Endothelial cell of umbilical vein (primary cell): ENCODE measurements around the gene PLOD2. TPM values are rescaled to one million over a fixed set of nuclear protein-coding genes. Genes with fewer than 3 reads are reported as not detected.

Source experiments
- BruUV-seq: library from RNA; stranded (reverse); fragments of 400-500 nt; replicated peaks from 2 replicates; lab custom pipeline; 2021; lab: Mats Ljungman, UMichigan
- CTCF ChIA-PET: fragments of 300-600, 350-600 bp; sonication (Branson Sonifier 250); formaldehyde crosslinking; loops from one replicate; lab custom pipeline; 2021; ENCODE audit warnings: antibody characterized with exemption, inconsistent platforms; lab: Charles Lee
- POLR2A ChIA-PET: fragments of 300-600, 350-600 bp; sonication (Branson Sonifier 250); formaldehyde crosslinking; loops from one replicate; lab custom pipeline; 2021; ENCODE audit warnings: antibody characterized with exemption, inconsistent platforms; lab: Charles Lee
- DNase-seq: peaks from one replicate; pipeline ENCODE4 v3.0.0-alpha.2; 2011; ENCODE audit warnings: low read depth, low spot score
- FAIRE-seq: peaks from 2 replicates; lab custom pipeline; 2011; peaks lifted over from hg19 to GRCh38; lab: Jason Lieb, UNC
- H2AFZ ChIP-seq: 2 replicates; pipeline ENCODE4 v1.6.0; 2012; ENCODE audit warnings: low read depth, low read length, control low read depth, inconsistent platforms
- H3K27ac ChIP-seq: 2 replicates; pipeline ENCODE4 v1.5.1; 2011; ENCODE audit warnings: low read depth, mild to moderate bottlenecking, control low read depth, low read length, moderate library complexity; ENCODE audit not compliant: insufficient read depth
- H3K27me3 ChIP-seq, 2 experiments: 2 replicates each; pipeline versions ENCODE4 v1.6.0 to v1.6.1; 2011; ENCODE audit warnings: low read length in 2 of 2, mixed read lengths in 1 of 2; ENCODE audit not compliant: control insufficient read depth in 2 of 2, insufficient read depth in 2 of 2
- H3K36me3 ChIP-seq, 2 experiments: 2 replicates in 1 of 2; 3 replicates in 1 of 2; pipeline ENCODE4 v1.5.1; 2011; ENCODE audit warnings: low read length in 2 of 2, mild to moderate bottlenecking in 1 of 2, moderate library complexity in 1 of 2; ENCODE audit not compliant: control insufficient read depth in 2 of 2, insufficient read depth in 2 of 2; ENCODE audit errors: extremely low read depth in 1 of 2
- H3K4me1 ChIP-seq: 3 replicates; pipeline ENCODE4 v1.5.1; 2011; ENCODE audit warnings: mild to moderate bottlenecking, low read length; ENCODE audit not compliant: control insufficient read depth, insufficient read depth; ENCODE audit errors: extremely low read depth
- H3K4me2 ChIP-seq: 2 replicates; pipeline ENCODE4 v1.6.1; 2011; ENCODE audit warnings: low read length, control low read depth, mixed read lengths; ENCODE audit not compliant: insufficient read depth
- H3K4me3 ChIP-seq, 3 experiments: fragments of 200-600 bp in 1 of 3; sonication (generic), shearing (Covaris generic) in 1 of 3; replicated peaks in 1 of 3; 2 replicates each; pipeline ENCODE4 v1.5.1; 2011 to 2016; ENCODE audit warnings: control low read depth in 3 of 3, low read length in 3 of 3, mild to moderate bottlenecking in 2 of 3, inconsistent platforms in 1 of 3, low read depth in 1 of 3, moderate library complexity in 1 of 3; ENCODE audit not compliant: insufficient read depth in 1 of 3
- H3K79me2 ChIP-seq: 2 replicates; pipeline ENCODE4 v1.6.0; 2012; ENCODE audit warnings: low read length, inconsistent platforms; ENCODE audit not compliant: control insufficient read depth, insufficient read depth
- H3K9ac ChIP-seq: replicated peaks from 2 replicates; pipeline ENCODE3; 2011; ENCODE audit warnings: low read length, control low read depth; ENCODE audit not compliant: insufficient read depth; ENCODE audit errors: extremely low read depth
- H3K9me1 ChIP-seq: replicated peaks from 3 replicates; pipeline ENCODE4 v1.6.0; 2011; ENCODE audit warnings: mild to moderate bottlenecking, low read length; ENCODE audit not compliant: control insufficient read depth, insufficient read depth; ENCODE audit errors: extremely low read depth
- H3K9me3 ChIP-seq: replicated peaks from 2 replicates; pipeline ENCODE4 v1.5.1; 2012; ENCODE audit warnings: low read length, inconsistent platforms; ENCODE audit not compliant: control insufficient read depth, insufficient read depth
- H4K20me1 ChIP-seq: replicated peaks from 2 replicates; pipeline ENCODE3; 2011; ENCODE audit warnings: mild to moderate bottlenecking, low read length; ENCODE audit not compliant: control insufficient read depth, insufficient read depth; ENCODE audit errors: extremely low read depth
- EZH2 ChIP-seq: IDR thresholded peaks from 2 replicates; pipeline ENCODE4 v1.6.1; 2012; ENCODE audit warnings: borderline replicate concordance, low read depth, mild to moderate bottlenecking, moderate library complexity, low read length, inconsistent platforms; ENCODE audit not compliant: severe bottlenecking
- FOS ChIP-seq: IDR thresholded peaks from 2 replicates; pipeline ENCODE4 v1.6.1; 2011; ENCODE audit warnings: mild to moderate bottlenecking, low read length, moderate library complexity, borderline replicate concordance; ENCODE audit not compliant: insufficient read depth
- GATA2 ChIP-seq: IDR thresholded peaks from 2 replicates; pipeline ENCODE4 v1.7.0; 2011; ENCODE audit warnings: low read depth, mild to moderate bottlenecking, moderate library complexity, mixed read lengths, low read length; ENCODE audit not compliant: insufficient read length, insufficient read depth
- JUN ChIP-seq: IDR thresholded peaks from 2 replicates; pipeline ENCODE4 v1.6.1; 2011; ENCODE audit warnings: borderline replicate concordance, low read depth; ENCODE audit not compliant: insufficient read length, insufficient read depth
- MAX ChIP-seq: IDR thresholded peaks from 2 replicates; pipeline ENCODE4 v1.6.1; 2011; ENCODE audit not compliant: insufficient read depth, insufficient read length
- MYC ChIP-seq: IDR thresholded peaks from one replicate; pipeline ENCODE4 v1.6.1; 2011; ENCODE audit warnings: mild to moderate bottlenecking, low read depth, low read length
- POLR2A ChIP-seq: IDR thresholded peaks from 2 replicates; pipeline ENCODE4 v1.6.1; 2012; ENCODE audit warnings: low read depth, mild to moderate bottlenecking, control low read depth, low read length
- POLR2AphosphoS5 ChIP-seq: IDR thresholded peaks from 2 replicates; pipeline ENCODE4 v1.6.1; 2012; ENCODE audit warnings: low read depth, mild to moderate bottlenecking, control low read depth, low read length, moderate library complexity; ENCODE audit not compliant: insufficient read depth
- dilution Hi-C: fragments of 300-500 bp; cut with MboI; formaldehyde crosslinking; loops from one replicate; pipeline ENCODE4 v1.15.0; 2019; ENCODE audit warnings: low sequenced_read_pairs; ENCODE audit not compliant: extremely low pct_ligation_motif_present
- intact Hi-C: fragments of 100-400 bp; cut with micrococcal nuclease; formaldehyde crosslinking; loops from one replicate; pipeline ENCODE4 v1.10.0; 2022
- polyA plus RNA-seq, 4 experiments: library from polyadenylated mRNA; depleted of rRNA in 3 of 4; stranded (reverse) in 3 of 4; unstranded in 1 of 4; fragments of >200 nt; gene quantifications; 2 replicates each; pipeline versions ENCODE4 v1.2.1 to v1.2.3, GENCODE V29; 2011 to 2012; ENCODE audit warnings: missing spikeins in 1 of 4
- total RNA-seq: library from RNA; stranded (reverse); gene quantifications from 2 replicates; pipeline ENCODE4 v1.2.3, GENCODE V29; 2021
- TF ChIP-seq, protein P1 (sequence below), 2 donors: IDR thresholded peaks; 1 replicate in 1 of 2; 2 replicates in 1 of 2; pipeline ENCODE4 v1.5.1; 2011; ENCODE audit warnings: low read length in 2 of 2, mild to moderate bottlenecking in 2 of 2, moderate library complexity in 2 of 2, control low read depth in 1 of 2, inconsistent platforms in 1 of 2, low read depth in 1 of 2; ENCODE audit not compliant: insufficient read depth in 1 of 2; ENCODE audit errors: extremely low read depth in 1 of 2

The PLOD2 gene
- total and polyA plus RNA-seq, 2 donors (not counting 3 experiments of a cell fraction or from before 2014, with no cell fraction given): 36.1 to 193 TPM

GRCh38 chr3:146065573-146066006, 95.4 kb downstream of the PLOD2 start:
- no peaks in the 10 kb centered on the region for H3K27me3 ChIP-seq
- no peaks in the 10 kb centered on the region for H3K9me1 ChIP-seq
- intact Hi-C loops: loop anchor here (1.0 to 5.0 kb wide), 5 partner anchors 95 to 527 kb away; no protein-coding TSS in a partner anchor
- H4K20me1 ChIP-seq: no peaks in the 10 kb centered on the region
- CTCF ChIA-PET: interaction anchor here (0.7 to 4.1 kb wide), 49 partner anchors 9 to 575 kb away, joined by 3 to 170 read pairs (median 6); partner anchors contain the start of gene PLOD2
- dilution Hi-C loops: no loop called here
- TF ChIP-seq POLR2A: no peak
- TF ChIP-seq, protein P1, sequence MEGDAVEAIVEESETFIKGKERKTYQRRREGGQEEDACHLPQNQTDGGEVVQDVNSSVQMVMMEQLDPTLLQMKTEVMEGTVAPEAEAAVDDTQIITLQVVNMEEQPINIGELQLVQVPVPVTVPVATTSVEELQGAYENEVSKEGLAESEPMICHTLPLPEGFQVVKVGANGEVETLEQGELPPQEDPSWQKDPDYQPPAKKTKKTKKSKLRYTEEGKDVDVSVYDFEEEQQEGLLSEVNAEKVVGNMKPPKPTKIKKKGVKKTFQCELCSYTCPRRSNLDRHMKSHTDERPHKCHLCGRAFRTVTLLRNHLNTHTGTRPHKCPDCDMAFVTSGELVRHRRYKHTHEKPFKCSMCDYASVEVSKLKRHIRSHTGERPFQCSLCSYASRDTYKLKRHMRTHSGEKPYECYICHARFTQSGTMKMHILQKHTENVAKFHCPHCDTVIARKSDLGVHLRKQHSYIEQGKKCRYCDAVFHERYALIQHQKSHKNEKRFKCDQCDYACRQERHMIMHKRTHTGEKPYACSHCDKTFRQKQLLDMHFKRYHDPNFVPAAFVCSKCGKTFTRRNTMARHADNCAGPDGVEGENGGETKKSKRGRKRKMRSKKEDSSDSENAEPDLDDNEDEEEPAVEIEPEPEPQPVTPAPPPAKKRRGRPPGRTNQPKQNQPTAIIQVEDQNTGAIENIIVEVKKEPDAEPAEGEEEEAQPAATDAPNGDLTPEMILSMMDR (IDR thresholded peaks at IDR 0.05; ENCODE audit: extremely low read depth in 1 of 2, insufficient read depth in 1 of 2, low read depth in 1 of 2, low read length in 2 of 2): peak; percentile 27 to 30
- BruUV-seq: no TSS peak
- no peaks in the 10 kb centered on the region for H3K9me3 ChIP-seq
- peaks cover 4 to 12% of the 10 kb centered on the region in 2 experiments for H3K36me3 ChIP-seq
- no peak overlapping the region for H3K9ac ChIP-seq
- no peak overlapping the region for H3K4me2 ChIP-seq
- H3K27ac ChIP-seq: no peak overlapping the region
- POLR2A ChIA-PET: interaction anchor here (0.8 to 1.8 kb wide), 3 partner anchors 90 to 96 kb away, joined by 3 to 8 read pairs (median 5); partner anchors contain the start of gene PLOD2
- no peak overlapping the region for H3K4me3 ChIP-seq
- H2AFZ ChIP-seq: no peak overlapping the region
- H3K4me1 ChIP-seq: peaks cover 4% of the 10 kb centered on the region
- DNase-seq: peak; percentile 80
- no peaks in the 10 kb centered on the region for H3K79me2 ChIP-seq
- FAIRE-seq: no peak

GRCh38 chr3:146058241-146058640, 102.7 kb downstream of the PLOD2 start:
- no peaks in the 10 kb centered on the region for H4K20me1 ChIP-seq
- no peak for TF ChIP-seq EZH2
- no peak for TF ChIP-seq GATA2
- no peak for TF ChIP-seq MAX
- no peak for TF ChIP-seq FOS
- TF ChIP-seq, protein P1 (IDR thresholded peaks at IDR 0.05; ENCODE audit: extremely low read depth in 1 of 2, insufficient read depth in 1 of 2, low read depth in 1 of 2, low read length in 2 of 2): no peak
- no peak for TF ChIP-seq MYC
- TF ChIP-seq JUN: no peak
- TF ChIP-seq POLR2AphosphoS5: no peak
- TF ChIP-seq POLR2A: no peak
- no peak overlapping the region for H3K27ac ChIP-seq
- FAIRE-seq (no peak), DNase-seq (no peak)
- no peak overlapping the region for H3K4me2 ChIP-seq
- H3K79me2 ChIP-seq: no peaks in the 10 kb centered on the region
- no TSS peak for BruUV-seq
- no peaks in the 10 kb centered on the region for H3K9me1 ChIP-seq
- no peaks in the 10 kb centered on the region for H3K36me3 ChIP-seq
- ChIA-PET CTCF (no interaction called here), POLR2A (no interaction called here)
- no peak overlapping the region for H3K4me3 ChIP-seq
- H3K4me1 ChIP-seq: no peaks in the 10 kb centered on the region
- intact Hi-C loops: no loop called here
- no peak overlapping the region for H3K9ac ChIP-seq
- dilution Hi-C loops: no loop called here
- H2AFZ ChIP-seq: no peak overlapping the region
- H3K9me3 ChIP-seq: no peaks in the 10 kb centered on the region
- H3K27me3 ChIP-seq: no peaks in the 10 kb centered on the region
